SK-N-SH (cell line): Measurements from ENCODE around the gene TRAF5. TPM values are rescaled to one million over a fixed set of nuclear protein-coding genes. Genes with fewer than 3 reads are reported as not detected.

Experiments
- CTCF ChIA-PET: fragments of 300-600, 350-600 bp; formaldehyde crosslinking; extraction: SDS; loops from one replicate; lab custom pipeline; 2021; lab: Yijun Ruan, JAX
- POLR2A ChIA-PET: fragments of 350-600 bp; sonication (Branson Sonifier 250); formaldehyde crosslinking; extraction: SDS; loops from one replicate; lab custom pipeline; 2020; ENCODE audit warnings: antibody characterized with exemption, inconsistent platforms; lab: Yijun Ruan, JAX
- DNase-seq: peaks from one replicate; pipeline ENCODE4 v3.0.0; 2012
- H2AFZ ChIP-seq: fragments of 200-600 bp; sonication (generic); 2 replicates; pipeline ENCODE4 v1.8.1; 2016; ENCODE audit warnings: antibody characterized with exemption, mild to moderate bottlenecking, low read depth
- H3F3A ChIP-seq: fragments of 200-600 bp; sonication (generic); replicated peaks from 2 replicates; pipeline ENCODE3; 2016; ENCODE audit warnings: antibody characterized with exemption, mild to moderate bottlenecking; ENCODE audit not compliant: insufficient read depth
- H3K27ac ChIP-seq, 2 experiments: fragments of 200-500 bp in 1 of 2; fragments of 200-600 bp in 1 of 2; sonication (Bioruptor generic) in 1 of 2; sonication (generic), shearing (Covaris generic) in 1 of 2; 2 replicates each; pipeline versions ENCODE4 v1.5.1 to v1.6.1; 2014 to 2016; ENCODE audit warnings: low read depth in 2 of 2, inconsistent platforms in 1 of 2, low read length in 1 of 2, mild to moderate bottlenecking in 1 of 2, mixed read lengths in 1 of 2
- H3K27me3 ChIP-seq: fragments of 200-600 bp; sonication (generic), shearing (Covaris generic); 2 replicates; pipeline ENCODE4 v1.6.1; 2016; ENCODE audit warnings: mixed run types; ENCODE audit not compliant: insufficient read depth
- H3K36me3 ChIP-seq, 2 experiments: fragments of 200-500 bp in 1 of 2; fragments of 200-600 bp in 1 of 2; sonication (Bioruptor generic) in 1 of 2; sonication (generic) in 1 of 2; replicated peaks in 1 of 2; 2 replicates each; pipeline versions ENCODE3 to v1.5.1; 2014 to 2016; ENCODE audit warnings: low read length in 1 of 2, mild to moderate bottlenecking in 1 of 2; ENCODE audit not compliant: insufficient read depth in 2 of 2, control insufficient read depth in 1 of 2
- H3K4me1 ChIP-seq, 2 experiments: fragments of 200-500 bp in 1 of 2; fragments of 200-600 bp in 1 of 2; sonication (Bioruptor generic) in 1 of 2; sonication (generic), shearing (Covaris generic) in 1 of 2; 2 replicates each; pipeline versions ENCODE4 v1.5.1 to v1.6.1; 2014 to 2016; ENCODE audit warnings: low read depth in 1 of 2, low read length in 1 of 2, mixed run types in 1 of 2; ENCODE audit not compliant: insufficient read depth in 2 of 2, control insufficient read depth in 1 of 2
- H3K4me2 ChIP-seq: fragments of 200-600 bp; sonication (generic), shearing (Covaris generic); 2 replicates; pipeline ENCODE4 v1.6.1; 2017; ENCODE audit warnings: mixed run types
- H3K4me3 ChIP-seq, 2 experiments: fragments of 200-500 bp in 1 of 2; fragments of 200-600 bp in 1 of 2; sonication (Bioruptor generic) in 1 of 2; sonication (generic), shearing (Covaris generic) in 1 of 2; 2 replicates each; pipeline versions ENCODE4 v1.5.1 to v1.8.1; 2014 to 2016; ENCODE audit warnings: low read depth in 2 of 2, inconsistent platforms in 1 of 2, low read length in 1 of 2, mild to moderate bottlenecking in 1 of 2, mixed read lengths in 1 of 2, moderate library complexity in 1 of 2
- H3K79me2 ChIP-seq: fragments of 200-600 bp; sonication (generic); 2 replicates; pipeline ENCODE4 v1.8.1; 2017; ENCODE audit warnings: mild to moderate bottlenecking; ENCODE audit not compliant: insufficient read depth
- H3K9ac ChIP-seq: fragments of 200-600 bp; sonication (generic); 2 replicates; pipeline ENCODE4 v1.6.1; 2017; ENCODE audit warnings: mixed run types
- H3K9me2 ChIP-seq: fragments of 200-600 bp; sonication (generic); 2 replicates; pipeline ENCODE4 v1.6.1; 2017; ENCODE audit warnings: mixed run types
- H3K9me3 ChIP-seq: fragments of 200-600 bp; sonication (generic); 2 replicates; pipeline ENCODE4 v1.6.1; 2017; ENCODE audit warnings: mixed run types, mild to moderate bottlenecking, moderate library complexity
- H4K20me1 ChIP-seq: fragments of 200-600 bp; sonication (generic); 2 replicates; pipeline ENCODE4 v1.6.1; 2017; ENCODE audit warnings: mild to moderate bottlenecking, mixed run types; ENCODE audit not compliant: insufficient read depth
- CHD2 ChIP-seq: fragments of 150-350 bp; IDR thresholded peaks from 2 replicates; pipeline ENCODE4 v1.6.1; 2018; ENCODE audit warnings: low read length; ENCODE audit not compliant: partially characterized antibody
- ELF1 ChIP-seq: IDR thresholded peaks from 2 replicates; pipeline ENCODE4 v1.4.0; 2012
- FOSL2 ChIP-seq: IDR thresholded peaks from 2 replicates; pipeline ENCODE4 v1.4.0; 2012; ENCODE audit warnings: low read depth, mild to moderate bottlenecking, moderate library complexity, borderline replicate concordance
- FOXJ3 ChIP-seq: sonication (generic); formaldehyde crosslinking; IDR thresholded peaks from 2 replicates; pipeline ENCODE4 v1.5.1; 2020; ENCODE audit warnings: mild to moderate bottlenecking, missing genetic modification reagents
- FOXM1 ChIP-seq: IDR thresholded peaks from 2 replicates; pipeline ENCODE4 v1.4.0; 2012; ENCODE audit warnings: low read depth, mild to moderate bottlenecking
- GATA2 ChIP-seq: sonication (generic); formaldehyde crosslinking; IDR thresholded peaks from 2 replicates; pipeline ENCODE4 v1.5.0; 2020; ENCODE audit warnings: mild to moderate bottlenecking, missing genetic modification reagents
- MAX ChIP-seq: IDR thresholded peaks from 2 replicates; pipeline ENCODE4 v1.4.0; 2012; ENCODE audit warnings: low read depth
- MEF2A ChIP-seq: IDR thresholded peaks from 2 replicates; pipeline ENCODE4 v1.4.0; 2012; ENCODE audit warnings: low read depth, borderline replicate concordance
- NFIC ChIP-seq: IDR thresholded peaks from 2 replicates; pipeline ENCODE4 v1.4.0; 2012; ENCODE audit warnings: borderline replicate concordance
- NRF1 ChIP-seq: IDR thresholded peaks from 2 replicates; pipeline ENCODE4 v1.6.1; 2012; ENCODE audit warnings: low read depth, mild to moderate bottlenecking, low read length
- PBX3 ChIP-seq: IDR thresholded peaks from 2 replicates; pipeline ENCODE4; 2012
- POLR2AphosphoS5 ChIP-seq: IDR thresholded peaks from 2 replicates; pipeline ENCODE4 v1.6.1; 2012; ENCODE audit warnings: low read depth, low read length
- RAD21 ChIP-seq: IDR thresholded peaks from 2 replicates; pipeline ENCODE4 v1.6.1; 2012; ENCODE audit warnings: mild to moderate bottlenecking, low read length
- RCOR1 ChIP-seq: fragments of 150-350 bp; IDR thresholded peaks from 2 replicates; pipeline ENCODE4 v1.6.1; 2017; ENCODE audit warnings: antibody characterized with exemption, low read length
- REST ChIP-seq: IDR thresholded peaks from 2 replicates; pipeline ENCODE4 v1.6.1; 2012; ENCODE audit warnings: mild to moderate bottlenecking, low read depth, low read length, moderate library complexity
- SIN3A ChIP-seq: IDR thresholded peaks from 2 replicates; pipeline ENCODE4 v1.6.1; 2012; ENCODE audit warnings: low read depth, mild to moderate bottlenecking, low read length, moderate library complexity, borderline replicate concordance
- SMC3 ChIP-seq: IDR thresholded peaks from 2 replicates; pipeline ENCODE4 v1.6.1; 2012; ENCODE audit warnings: low read depth, low read length, improper control_type of control experiment
- TAF1 ChIP-seq: IDR thresholded peaks from 2 replicates; pipeline ENCODE4 v1.6.1; 2012; ENCODE audit warnings: low read depth, mild to moderate bottlenecking, low read length, moderate library complexity, borderline replicate concordance
- USF1 ChIP-seq: IDR thresholded peaks from 2 replicates; pipeline ENCODE4 v1.4.0; 2012; ENCODE audit warnings: low read depth, borderline replicate concordance
- USF2 ChIP-seq: fragments of 150-350 bp; IDR thresholded peaks from 2 replicates; pipeline ENCODE4 v1.6.1; 2017; ENCODE audit warnings: antibody characterized with exemption, low read length, low read depth, borderline replicate concordance
- ZBTB33 ChIP-seq: IDR thresholded peaks from 2 replicates; pipeline ENCODE4 v1.4.0; 2012; ENCODE audit warnings: low read depth, borderline replicate concordance
- WGBS: methylation state at CpG from one replicate; pipeline ENCODE4 v1.1.6; 2017; ENCODE audit warnings: low lambda C conversion rate; 5-methylcytosine and 5-hydroxymethylcytosine counted together
- polyA plus RNA-seq, 3 experiments: library from polyadenylated mRNA; depleted of rRNA; stranded (reverse); fragments of >200 nt; gene quantifications; 2 replicates each; pipeline ENCODE4 v1.2.3, GENCODE V29; 2012

TRAF5 gene
- polyA plus RNA-seq, 1 of the 3 experiments (the other 2 are of a cell fraction), result 7.6 TPM

- POLR2A ChIA-PET, result no interaction called here
- H3F3A ChIP-seq, result no peaks in the 10 kb centered on the region
- no peak overlapping the region for H3K4me3 ChIP-seq
- no peaks in the 10 kb centered on the region for H3K9me3 ChIP-seq
- H3K9ac ChIP-seq, result no peak overlapping the region
- CTCF ChIA-PET, result no interaction called here
- no peaks in the 10 kb centered on the region for H3K9me2 ChIP-seq
- H3K4me2 ChIP-seq, result no peak overlapping the region
- peaks cover 0 to under 1% of the 10 kb centered on the region in 2 experiments for H3K36me3 ChIP-seq
- DNase-seq, result no peak
- H3K27me3 ChIP-seq, result no peaks in the 10 kb centered on the region
- no peak for TF ChIP-seq NRF1
- no peak for TF ChIP-seq CHD2
- no peak for TF ChIP-seq USF2
- TF ChIP-seq ZBTB33, result no peak
- TF ChIP-seq MEF2A, result no peak
- TF ChIP-seq ELF1, result no peak
- TF ChIP-seq RAD21, result no peak
- no peak for TF ChIP-seq REST
- no peak for TF ChIP-seq GATA2 (CRISPR knock-in tag)
- no peaks in the 10 kb centered on the region; the same call in 1 of the 2 replicates for H3K79me2 ChIP-seq
- H2AFZ ChIP-seq, result no peak overlapping the region
- peaks cover 5 to 11% of the 10 kb centered on the region in 2 experiments; a peak in 1 of 4 replicates for H3K4me1 ChIP-seq
- H4K20me1 ChIP-seq, result no peaks in the 10 kb centered on the region
- H3K27ac ChIP-seq, result no peak overlapping the region
These were observed 21.9 kb downstream of the TRAF5 start for GRCh38 chr1:211348547-211348946.

GRCh38 chr1:211349741-211350140 lies 23.1 kb downstream of the TRAF5 start:
- H3K9me2 ChIP-seq, result no peaks in the 10 kb centered on the region
- H3K27ac ChIP-seq, result no peak overlapping the region
- H2AFZ ChIP-seq, result no peak overlapping the region
- DNase-seq, result no peak
- H3K9me3 ChIP-seq, result no peaks in the 10 kb centered on the region
- H3K4me3 ChIP-seq, result no peak overlapping the region
- CTCF ChIA-PET, result no interaction called here
- no peaks in the 10 kb centered on the region for H3K27me3 ChIP-seq
- H3K36me3 ChIP-seq, result peaks cover 0 to 4% of the 10 kb centered on the region in 2 experiments
- no peak overlapping the region for H3K4me2 ChIP-seq
- no peak overlapping the region for H3K9ac ChIP-seq
- no peaks in the 10 kb centered on the region for H4K20me1 ChIP-seq
- no peaks in the 10 kb centered on the region for H3F3A ChIP-seq
- no peaks in the 10 kb centered on the region; the same call in 1 of the 2 replicates for H3K79me2 ChIP-seq
- WGBS, result 100% methylated on average over 2 of the region's 2 CpGs
- POLR2A ChIA-PET, result no interaction called here
- H3K4me1 ChIP-seq, result peaks cover 5 to 11% of the 10 kb centered on the region in 2 experiments; a peak in 1 of 4 replicates
- TF ChIP-seq ELF1, result no peak
- no peak for TF ChIP-seq MEF2A
- no peak for TF ChIP-seq NFIC
- TF ChIP-seq RCOR1, result no peak
- no peak for TF ChIP-seq FOXJ3 (CRISPR knock-in tag)
- TF ChIP-seq CHD2, result no peak
- TF ChIP-seq PBX3, result no peak
- TF ChIP-seq SIN3A, result no peak
- no peak for TF ChIP-seq USF1
- no peak for TF ChIP-seq POLR2AphosphoS5
- TF ChIP-seq SMC3, result no peak
- TF ChIP-seq MAX, result no peak
- TF ChIP-seq FOSL2, result no peak
- TF ChIP-seq TAF1, result no peak
- TF ChIP-seq FOXM1, result no peak
